Measurements from ENCODE around the gene TRIO.

Gene TRIO

GRCh38 chr5:14244721-14245120 is 101.6 kb downstream of the TRIO start:
- no peaks in the 10 kb centered on the region for H3K9me3 Mint-ChIP-seq
- H3K36me3 Mint-ChIP-seq (ENCODE audit: low read depth), result no peaks in the 10 kb centered on the region
- no peak overlapping the region for H3K27ac Mint-ChIP-seq
- no peak overlapping the region for H3K4me3 Mint-ChIP-seq
- peaks cover 4% of the 10 kb centered on the region for H3K27me3 Mint-ChIP-seq (ENCODE audit: low read depth)
- no peaks in the 10 kb centered on the region for H3K4me1 Mint-ChIP-seq (ENCODE audit: low read depth)

DNA sequence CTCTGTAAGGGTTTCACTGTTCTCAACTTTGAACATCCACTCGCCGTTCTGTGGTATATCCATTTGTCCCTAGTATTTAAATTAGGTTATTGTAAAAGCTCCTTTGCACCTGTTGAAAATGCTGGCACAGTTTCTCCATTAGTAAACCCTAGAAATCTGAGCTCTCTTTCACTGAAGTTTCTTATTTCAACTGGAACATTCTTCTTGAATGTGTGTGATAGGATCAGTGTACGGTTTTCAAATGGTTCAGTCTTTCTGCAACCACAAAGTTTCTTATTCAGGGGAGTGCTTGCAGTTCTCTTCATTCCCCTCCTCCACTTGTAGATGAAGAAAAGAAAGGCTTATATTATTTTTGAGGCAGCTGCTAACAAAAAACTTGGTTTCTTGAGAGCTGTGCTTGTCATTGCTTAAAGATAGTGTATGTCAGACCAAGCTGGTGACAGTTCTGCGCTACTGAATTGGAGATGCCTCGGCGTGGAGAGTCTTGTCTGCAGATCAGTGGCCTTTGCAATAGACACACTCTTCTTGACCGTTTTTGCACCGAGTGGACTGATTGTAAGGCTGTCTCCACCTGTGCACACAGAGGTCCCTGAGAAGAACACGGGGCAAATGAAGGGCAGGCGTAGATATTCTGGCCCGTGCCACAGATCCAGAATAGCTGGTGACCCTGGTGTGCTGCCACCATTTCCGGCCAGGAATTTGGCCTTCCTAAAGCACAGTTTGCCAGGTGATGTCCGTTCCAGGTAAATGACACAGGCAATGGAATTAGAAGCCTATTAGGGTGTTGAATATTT is 102.2 kb downstream of the TRIO start:
- no peak overlapping the region for H3K4me3 Mint-ChIP-seq
- H3K4me1 Mint-ChIP-seq (ENCODE audit: low read depth), result no peaks in the 10 kb centered on the region
- no peak overlapping the region for H3K27ac Mint-ChIP-seq
- no peaks in the 10 kb centered on the region for H3K27me3 Mint-ChIP-seq (ENCODE audit: low read depth)
- no peaks in the 10 kb centered on the region for H3K9me3 Mint-ChIP-seq
- no peaks in the 10 kb centered on the region for H3K36me3 Mint-ChIP-seq (ENCODE audit: low read depth)

GRCh38 chr5:14246350-14247053 is 103.4 kb downstream of the TRIO start:
- Mint-ChIP-seq H3K27ac (no peak overlapping the region), H3K9me3 (no peaks in the 10 kb centered on the region), H3K36me3 (ENCODE audit: low read depth) (no peaks in the 10 kb centered on the region), H3K4me3 (no peak overlapping the region), H3K4me1 (ENCODE audit: low read depth) (no peaks in the 10 kb centered on the region), H3K27me3 (ENCODE audit: low read depth) (no peaks in the 10 kb centered on the region)

- H3K27me3 Mint-ChIP-seq (ENCODE audit: low read depth), result no peaks in the 10 kb centered on the region
- H3K9me3 Mint-ChIP-seq, result no peaks in the 10 kb centered on the region
- H3K36me3 Mint-ChIP-seq (ENCODE audit: low read depth), result no peaks in the 10 kb centered on the region
- no peaks in the 10 kb centered on the region for H3K4me1 Mint-ChIP-seq (ENCODE audit: low read depth)
- H3K4me3 Mint-ChIP-seq, result no peak overlapping the region
- no peak overlapping the region for H3K27ac Mint-ChIP-seq
Observed at GRCh38 chr5:14247054-14247386, 103.9 kb downstream of the TRIO start.

- no peaks in the 10 kb centered on the region for H3K36me3 Mint-ChIP-seq (ENCODE audit: low read depth)
- H3K4me1 Mint-ChIP-seq (ENCODE audit: low read depth), result peaks cover 2% of the 10 kb centered on the region
- H3K27me3 Mint-ChIP-seq (ENCODE audit: low read depth), result no peaks in the 10 kb centered on the region
- H3K9me3 Mint-ChIP-seq, result no peaks in the 10 kb centered on the region
- no peak overlapping the region for H3K27ac Mint-ChIP-seq
- H3K4me3 Mint-ChIP-seq, result no peak overlapping the region
Observed at GRCh38 chr5:14249258-14250082, 106.3 kb downstream of the TRIO start.

- Mint-ChIP-seq H3K9me3 (peaks cover 3% of the 10 kb centered on the region), H3K27ac (no peak overlapping the region), H3K4me1 (ENCODE audit: low read depth) (peaks cover 2% of the 10 kb centered on the region), H3K4me3 (no peak overlapping the region), H3K36me3 (ENCODE audit: low read depth) (no peaks in the 10 kb centered on the region), H3K27me3 (ENCODE audit: low read depth) (no peaks in the 10 kb centered on the region)
Observed at GRCh38 chr5:14250084-14250695, 107.0 kb downstream of the TRIO start.

- Mint-ChIP-seq H3K4me1 (ENCODE audit: low read depth) (peaks cover 2% of the 10 kb centered on the region), H3K9me3 (peaks cover 7% of the 10 kb centered on the region)
Observed at GRCh38 chr5:14250748-14251701, 107.9 kb downstream of the TRIO start.

DNA sequence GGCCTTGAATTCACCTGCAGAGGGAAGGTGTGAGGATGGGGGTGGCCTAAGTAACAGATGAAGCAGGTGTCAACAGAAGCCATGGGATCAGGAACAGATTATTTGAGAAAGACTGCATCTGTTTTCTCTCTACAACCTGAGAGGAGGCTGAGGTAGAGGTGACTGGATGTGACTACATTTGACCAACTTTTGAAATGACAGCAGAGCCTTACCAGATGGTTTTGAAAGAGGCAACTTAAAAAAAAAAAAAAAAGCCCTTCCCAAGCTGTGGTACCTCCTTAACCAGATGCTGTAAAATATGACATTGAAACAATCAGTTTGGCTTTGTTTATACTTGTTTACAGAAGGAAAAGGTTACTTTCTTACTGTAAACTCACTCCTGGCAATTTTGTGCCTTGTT is 108.6 kb downstream of the TRIO start:
- no peaks in the 10 kb centered on the region for H3K36me3 Mint-ChIP-seq (ENCODE audit: low read depth)
- H3K4me3 Mint-ChIP-seq, result no peak overlapping the region
- no peak overlapping the region for H3K27ac Mint-ChIP-seq
- no peaks in the 10 kb centered on the region for H3K27me3 Mint-ChIP-seq (ENCODE audit: low read depth)
- peaks cover 11% of the 10 kb centered on the region for H3K9me3 Mint-ChIP-seq
- peaks cover 2% of the 10 kb centered on the region for H3K4me1 Mint-ChIP-seq (ENCODE audit: low read depth)

More at GRCh38 chr5:14250748-14251701, 107.9 kb downstream of the TRIO start:
- H3K36me3 Mint-ChIP-seq (ENCODE audit: low read depth), result no peaks in the 10 kb centered on the region
- no peaks in the 10 kb centered on the region for H3K27me3 Mint-ChIP-seq (ENCODE audit: low read depth)
- H3K4me3 Mint-ChIP-seq, result no peak overlapping the region
- no peak overlapping the region for H3K27ac Mint-ChIP-seq

- peaks cover 12% of the 10 kb centered on the region for H3K9me3 Mint-ChIP-seq
- H3K4me1 Mint-ChIP-seq (ENCODE audit: low read depth), result peaks cover 2% of the 10 kb centered on the region
- H3K36me3 Mint-ChIP-seq (ENCODE audit: low read depth), result no peaks in the 10 kb centered on the region
- H3K27me3 Mint-ChIP-seq (ENCODE audit: low read depth), result no peaks in the 10 kb centered on the region
- H3K4me3 Mint-ChIP-seq, result no peak overlapping the region
- no peak overlapping the region for H3K27ac Mint-ChIP-seq
Observed at GRCh38 chr5:14252793-14253192, 109.7 kb downstream of the TRIO start.

DNA sequence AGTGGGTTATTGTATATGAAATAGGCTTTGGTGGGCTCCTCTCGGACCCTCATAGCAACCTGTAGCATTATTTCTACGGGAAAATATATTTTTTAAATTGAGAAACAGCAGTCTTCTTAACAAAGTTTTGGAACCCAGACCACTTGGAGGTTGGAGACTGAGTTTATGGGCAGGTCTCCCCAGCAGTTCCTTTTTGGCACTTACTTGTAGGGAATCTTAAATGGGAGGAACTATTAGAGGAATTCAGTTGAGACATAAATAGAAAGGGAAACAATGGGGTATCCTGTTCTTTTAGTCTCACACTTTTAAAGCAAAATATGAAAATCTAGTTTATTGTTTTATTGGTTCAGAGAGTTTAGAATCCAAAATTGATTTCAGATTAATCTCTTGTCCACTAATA is 111.5 kb downstream of the TRIO start:
- no peak overlapping the region for H3K27ac Mint-ChIP-seq
- no peaks in the 10 kb centered on the region for H3K27me3 Mint-ChIP-seq (ENCODE audit: low read depth)
- H3K36me3 Mint-ChIP-seq (ENCODE audit: low read depth), result no peaks in the 10 kb centered on the region
- H3K9me3 Mint-ChIP-seq, result peaks cover 12% of the 10 kb centered on the region
- H3K4me1 Mint-ChIP-seq (ENCODE audit: low read depth), result peaks cover 2% of the 10 kb centered on the region
- H3K4me3 Mint-ChIP-seq, result no peak overlapping the region

- H3K4me3 Mint-ChIP-seq, result no peak overlapping the region
- H3K9me3 Mint-ChIP-seq, result peaks cover 12% of the 10 kb centered on the region
- peaks cover 2% of the 10 kb centered on the region for H3K4me1 Mint-ChIP-seq (ENCODE audit: low read depth)
- no peaks in the 10 kb centered on the region for H3K27me3 Mint-ChIP-seq (ENCODE audit: low read depth)
- H3K27ac Mint-ChIP-seq, result no peak overlapping the region
- no peaks in the 10 kb centered on the region for H3K36me3 Mint-ChIP-seq (ENCODE audit: low read depth)
Observed at GRCh38 chr5:14256026-14256690, 113.0 kb downstream of the TRIO start.

DNA sequence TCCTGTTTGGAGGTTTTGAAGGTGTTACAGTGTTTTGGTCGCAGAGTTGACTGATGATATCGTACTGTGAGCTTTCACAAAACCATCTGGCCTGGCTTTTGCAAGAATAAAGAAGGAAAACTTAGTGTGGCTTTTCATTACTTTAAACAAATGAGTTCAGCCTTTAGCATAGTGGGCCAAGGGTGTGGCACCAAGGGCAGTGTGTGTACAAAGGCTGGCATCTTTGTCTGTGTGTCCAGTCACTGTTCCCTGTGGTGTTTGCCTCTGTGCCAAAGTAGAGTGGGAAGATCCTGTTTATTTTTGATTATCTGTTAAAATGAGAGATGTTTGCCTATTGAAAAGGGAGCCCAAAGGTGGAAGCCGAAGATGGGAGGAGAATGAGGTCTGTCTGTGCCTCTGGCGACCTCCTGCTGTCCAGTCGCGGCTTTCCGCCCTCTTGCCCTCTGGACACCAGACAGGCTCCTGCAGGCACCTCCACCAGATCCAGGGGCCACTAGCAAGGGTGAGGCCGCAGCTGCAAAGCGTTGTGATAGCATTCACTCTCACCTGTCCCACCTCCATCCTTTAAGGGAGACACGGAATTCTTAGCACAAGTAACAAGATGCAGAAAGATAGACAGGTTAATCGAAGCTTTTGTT is 113.7 kb downstream of the TRIO start:
- Mint-ChIP-seq H3K9me3 (peaks cover 12% of the 10 kb centered on the region), H3K27ac (no peak overlapping the region), H3K27me3 (ENCODE audit: low read depth) (peaks cover 4% of the 10 kb centered on the region), H3K36me3 (ENCODE audit: low read depth) (no peaks in the 10 kb centered on the region), H3K4me1 (ENCODE audit: low read depth) (peaks cover 2% of the 10 kb centered on the region), H3K4me3 (no peak overlapping the region)

- Mint-ChIP-seq H3K9me3 (peaks cover 12% of the 10 kb centered on the region), H3K36me3 (ENCODE audit: low read depth) (no peaks in the 10 kb centered on the region), H3K27ac (no peak overlapping the region), H3K27me3 (ENCODE audit: low read depth) (peaks cover 7% of the 10 kb centered on the region), H3K4me3 (no peak overlapping the region), H3K4me1 (ENCODE audit: low read depth) (no peaks in the 10 kb centered on the region)
Observed at GRCh38 chr5:14257995-14258403, 114.9 kb downstream of the TRIO start.
